HG03064 (cell line): ENCODE measurements around the gene MRPS14.
"Not testable (repeated sequence)": the region's sequence is repeated elsewhere in the genome, so short reads cannot be mapped to it uniquely, and the experiment has no call there.

Experiments used
- ATAC-seq: cut with Tn5 transposase; IDR thresholded peaks from one replicate; pipeline ENCODE4 v1.9.1; 2021; ENCODE audit warnings: low read depth; ENCODE audit not compliant: unreplicated experiment

Gene MRPS14

GRCh38 chr1:175023043-175023921 is at the start of gene MRPS14:
TSS of gene MRPS14 (minus strand) at chr1:175023425. CDS start at chr1:175023408, 17 bp downstream.
- peak; percentile 90 for ATAC-seq

GRCh38 chr1:175072099-175072951 is 49.1 kb upstream of the MRPS14 start:
- ATAC-seq, result peak; percentile 85

GRCh38 chr1:175071276-175071943 is 48.2 kb upstream of the MRPS14 start:
- ATAC-seq, result no peak

- ATAC-seq, result no peak
These were observed 47.6 kb upstream of the MRPS14 start for GRCh38 chr1:175070818-175071217.

GRCh38 chr1:175067362-175068106 is 44.3 kb upstream of the MRPS14 start, which contains the start of gene TNN:
TSS of gene TNN (plus strand) at chr1:175067833. CDS start at chr1:175077419, 9,586 bp downstream.
- no peak for ATAC-seq

- ATAC-seq, result no peak
These were observed 39.6 kb upstream of the MRPS14 start for GRCh38 chr1:175062858-175063257.

- ATAC-seq, result no peak
These were observed 39.1 kb upstream of the MRPS14 start for GRCh38 chr1:175062339-175062738.

- no peak for ATAC-seq
These were observed 31.5 kb upstream of the MRPS14 start for GRCh38 chr1:175054736-175055135.

GRCh38 chr1:175050992-175051391 is 27.8 kb upstream of the MRPS14 start:
- no peak for ATAC-seq

GRCh38 chr1:175045519-175045918 is 22.3 kb upstream of the MRPS14 start:
- ATAC-seq, result no peak

- no peak for ATAC-seq
These were observed 21.9 kb upstream of the MRPS14 start for GRCh38 chr1:175045097-175045496.

- not testable (repeated sequence) for ATAC-seq
These were observed 21.4 kb upstream of the MRPS14 start for GRCh38 chr1:175044591-175044990.

- no peak for ATAC-seq
These were observed 20.6 kb upstream of the MRPS14 start for GRCh38 chr1:175043824-175044223.

GRCh38 chr1:175042650-175043049 is 19.4 kb upstream of the MRPS14 start:
- no peak for ATAC-seq

- no peak for ATAC-seq
These were observed 17.2 kb upstream of the MRPS14 start for GRCh38 chr1:175040324-175040879.

- ATAC-seq, result no peak
These were observed 14.2 kb upstream of the MRPS14 start for GRCh38 chr1:175037416-175037815.

- ATAC-seq, result no peak
These were observed 13.3 kb upstream of the MRPS14 start for GRCh38 chr1:175036476-175036875.

- no peak for ATAC-seq
These were observed 12.6 kb upstream of the MRPS14 start for GRCh38 chr1:175035865-175036264.

- ATAC-seq, result no peak
These were observed 11.6 kb upstream of the MRPS14 start for GRCh38 chr1:175034775-175035174.

- no peak for ATAC-seq
These were observed 10.7 kb upstream of the MRPS14 start for GRCh38 chr1:175033953-175034352.
